Muscle layer of colon (tissue), 2 donors: ENCODE results near the gene NHERF1.

Experiments
- H3K27ac ChIP-seq: one replicate; pipeline ENCODE4 v1.7.0; 2013; ENCODE audit warnings: low read depth, mild to moderate bottlenecking, low read length, moderate library complexity
- H3K27me3 ChIP-seq, 2 donors: one replicate each; pipeline ENCODE4 v1.7.0; 2013; ENCODE audit warnings: low read length in 2 of 2, mild to moderate bottlenecking in 2 of 2; ENCODE audit not compliant: insufficient read depth in 2 of 2, control insufficient read depth in 1 of 2
- H3K36me3 ChIP-seq: one replicate; pipeline ENCODE4 v1.7.0; 2013; ENCODE audit warnings: mild to moderate bottlenecking, low read length; ENCODE audit not compliant: insufficient read depth
- H3K4me1 ChIP-seq: one replicate; pipeline ENCODE4 v1.7.0; 2013; ENCODE audit warnings: mild to moderate bottlenecking, low read length; ENCODE audit not compliant: insufficient read depth
- H3K4me3 ChIP-seq, 2 donors: one replicate each; pipeline ENCODE4 v1.7.0; 2013; ENCODE audit warnings: low read length in 2 of 2, low read depth in 1 of 2, mild to moderate bottlenecking in 1 of 2, moderate library complexity in 1 of 2
- H3K9ac ChIP-seq: one replicate; pipeline ENCODE4 v1.7.0; 2013; ENCODE audit warnings: low read length
- H3K9me3 ChIP-seq: one replicate; pipeline ENCODE4 v1.7.0; 2013; ENCODE audit warnings: mild to moderate bottlenecking, low read length
- donor health status: abdominal sarcoma.
- donor health status: Adenocarcinoma of cecum.

The NHERF1 gene

GRCh38 chr17:74744349-74744713, 4.1 kb upstream of the NHERF1 start:
- Histone ChIP-seq H3K27me3 (peaks cover 5 to 43% of the 10 kb centered on the region in 2 donors), H3K36me3 (no peaks in the 10 kb centered on the region), H3K27ac (no peak overlapping the region), H3K4me3 (peak overlapping the region in 1 of 2 donors; percentile 20), H3K4me1 (peaks cover 9% of the 10 kb centered on the region), H3K9me3 (no peaks in the 10 kb centered on the region), H3K9ac (no peak overlapping the region)

- no peaks in the 10 kb centered on the region for H3K9me3 ChIP-seq
- peaks cover 9% of the 10 kb centered on the region for H3K4me1 ChIP-seq
- no peak overlapping the region for H3K9ac ChIP-seq
- peak overlapping the region in 1 of 2 donors; percentile 20 for H3K4me3 ChIP-seq
- no peaks in the 10 kb centered on the region for H3K36me3 ChIP-seq
- peaks cover 5 to 42% of the 10 kb centered on the region in 2 donors for H3K27me3 ChIP-seq
- no peak overlapping the region for H3K27ac ChIP-seq
Observed at GRCh38 chr17:74744714-74745547, 3.5 kb upstream of the NHERF1 start.

- H3K36me3 ChIP-seq, result no peaks in the 10 kb centered on the region
- H3K27ac ChIP-seq, result no peak overlapping the region
- no peak overlapping the region for H3K4me3 ChIP-seq
- peaks cover 9% of the 10 kb centered on the region for H3K4me1 ChIP-seq
- peaks cover 5 to 37% of the 10 kb centered on the region in 2 donors for H3K27me3 ChIP-seq
- no peak overlapping the region for H3K9ac ChIP-seq
- H3K9me3 ChIP-seq, result no peaks in the 10 kb centered on the region
Observed at GRCh38 chr17:74745548-74746177, 2.8 kb upstream of the NHERF1 start.

- Histone ChIP-seq H3K27ac (no peak overlapping the region), H3K4me3 (no peak overlapping the region), H3K9me3 (no peaks in the 10 kb centered on the region), H3K9ac (no peak overlapping the region), H3K36me3 (no peaks in the 10 kb centered on the region), H3K27me3 (peaks cover 5 to 31% of the 10 kb centered on the region in 2 donors), H3K4me1 (peaks cover 9% of the 10 kb centered on the region)
Observed at GRCh38 chr17:74746376-74746775, 2.1 kb upstream of the NHERF1 start.

- Histone ChIP-seq H3K4me3 (no peak overlapping the region), H3K9ac (no peak overlapping the region), H3K4me1 (peaks cover 9% of the 10 kb centered on the region), H3K27ac (no peak overlapping the region), H3K27me3 (peaks cover 5 to 31% of the 10 kb centered on the region in 2 donors), H3K36me3 (no peaks in the 10 kb centered on the region), H3K9me3 (no peaks in the 10 kb centered on the region)
Observed at GRCh38 chr17:74746922-74747321, 1.5 kb upstream of the NHERF1 start.

GRCh38 chr17:74748279-74748528, 224 bp upstream of the NHERF1 start:
- H3K4me1 ChIP-seq, result peaks cover 9% of the 10 kb centered on the region
- no peak overlapping the region for H3K9ac ChIP-seq

GRCh38 chr17:74749279-74750038, 1.0 kb downstream of the NHERF1 start:
- peak overlapping the region; percentile 23 for H3K27ac ChIP-seq
- peaks cover 0 to 24% of the 10 kb centered on the region in 2 donors for H3K27me3 ChIP-seq
- peaks cover 9% of the 10 kb centered on the region for H3K4me1 ChIP-seq
- no peaks in the 10 kb centered on the region for H3K36me3 ChIP-seq
- peak overlapping the region; percentile 57 for H3K9ac ChIP-seq
- no peaks in the 10 kb centered on the region for H3K9me3 ChIP-seq
- peak overlapping the region; percentile 77 to 80 for H3K4me3 ChIP-seq

More at GRCh38 chr17:74748279-74748528, 224 bp upstream of the NHERF1 start:
- no peaks in the 10 kb centered on the region for H3K9me3 ChIP-seq
- peaks cover 5 to 28% of the 10 kb centered on the region in 2 donors for H3K27me3 ChIP-seq
- H3K27ac ChIP-seq, result no peak overlapping the region
- no peaks in the 10 kb centered on the region for H3K36me3 ChIP-seq
- H3K4me3 ChIP-seq, result peak overlapping the region; percentile 35 to 80

- Histone ChIP-seq H3K27ac (no peak overlapping the region), H3K4me1 (peaks cover 9% of the 10 kb centered on the region), H3K4me3 (peak overlapping the region in 1 of 2 donors; percentile 77), H3K9me3 (no peaks in the 10 kb centered on the region), H3K36me3 (no peaks in the 10 kb centered on the region), H3K9ac (peak overlapping the region; percentile 57), H3K27me3 (peaks cover 0 to 22% of the 10 kb centered on the region in 2 donors)
Observed at GRCh38 chr17:74750039-74750326, 1.6 kb downstream of the NHERF1 start.

- Histone ChIP-seq H3K36me3 (no peaks in the 10 kb centered on the region), H3K27ac (no peak overlapping the region), H3K27me3 (peaks cover 0 to 18% of the 10 kb centered on the region in 2 donors), H3K9me3 (no peaks in the 10 kb centered on the region), H3K4me1 (peaks cover 9% of the 10 kb centered on the region), H3K4me3 (peak overlapping the region in 1 of 2 donors; percentile 77), H3K9ac (no peak overlapping the region)
Observed at GRCh38 chr17:74750327-74751069, 2.1 kb downstream of the NHERF1 start.

GRCh38 chr17:74752415-74752814, 4.0 kb downstream of the NHERF1 start:
- H3K36me3 ChIP-seq, result no peaks in the 10 kb centered on the region
- H3K4me3 ChIP-seq, result no peak overlapping the region
- H3K27me3 ChIP-seq, result peaks cover 0 to 19% of the 10 kb centered on the region in 2 donors
- H3K27ac ChIP-seq, result no peak overlapping the region
- peaks cover 4% of the 10 kb centered on the region for H3K4me1 ChIP-seq
- no peaks in the 10 kb centered on the region for H3K9me3 ChIP-seq
- no peak overlapping the region for H3K9ac ChIP-seq

- Histone ChIP-seq H3K36me3 (no peaks in the 10 kb centered on the region), H3K4me1 (no peaks in the 10 kb centered on the region), H3K27ac (no peak overlapping the region), H3K27me3 (peaks cover 0 to 19% of the 10 kb centered on the region in 2 donors), H3K9ac (no peak overlapping the region), H3K4me3 (no peak overlapping the region), H3K9me3 (no peaks in the 10 kb centered on the region)
Observed at GRCh38 chr17:74752822-74753401, 4.5 kb downstream of the NHERF1 start.
